HK-2 (cell line): ENCODE measurements around the gene TEAD3.

Experiments used
- DNase-seq: peaks from one replicate; pipeline ENCODE4 v3.0.0-alpha.2; 2018; ENCODE audit not compliant: unreplicated experiment

TEAD3 gene

DNA sequence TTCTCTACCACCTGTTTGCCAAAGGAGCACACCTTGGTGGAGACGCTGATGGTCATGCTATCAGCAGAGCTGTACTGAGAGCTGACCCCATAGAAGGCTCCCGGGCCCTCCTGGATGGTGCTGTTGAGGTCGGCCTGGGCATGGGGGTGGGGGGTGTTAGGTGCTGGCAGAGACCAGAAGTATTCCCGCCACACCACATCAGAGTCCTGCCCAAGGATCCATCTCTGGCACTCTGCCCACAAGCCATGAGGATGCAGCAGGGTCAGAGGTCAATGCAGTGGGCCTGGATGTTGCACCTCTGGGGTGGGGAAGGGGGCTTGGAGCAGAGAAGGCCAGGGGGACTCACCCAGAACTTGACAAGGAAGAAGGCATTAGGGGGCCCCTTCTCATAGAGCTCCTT, 21.3 kb downstream of the TEAD3 start:
- DNase-seq, result no peak

DNA sequence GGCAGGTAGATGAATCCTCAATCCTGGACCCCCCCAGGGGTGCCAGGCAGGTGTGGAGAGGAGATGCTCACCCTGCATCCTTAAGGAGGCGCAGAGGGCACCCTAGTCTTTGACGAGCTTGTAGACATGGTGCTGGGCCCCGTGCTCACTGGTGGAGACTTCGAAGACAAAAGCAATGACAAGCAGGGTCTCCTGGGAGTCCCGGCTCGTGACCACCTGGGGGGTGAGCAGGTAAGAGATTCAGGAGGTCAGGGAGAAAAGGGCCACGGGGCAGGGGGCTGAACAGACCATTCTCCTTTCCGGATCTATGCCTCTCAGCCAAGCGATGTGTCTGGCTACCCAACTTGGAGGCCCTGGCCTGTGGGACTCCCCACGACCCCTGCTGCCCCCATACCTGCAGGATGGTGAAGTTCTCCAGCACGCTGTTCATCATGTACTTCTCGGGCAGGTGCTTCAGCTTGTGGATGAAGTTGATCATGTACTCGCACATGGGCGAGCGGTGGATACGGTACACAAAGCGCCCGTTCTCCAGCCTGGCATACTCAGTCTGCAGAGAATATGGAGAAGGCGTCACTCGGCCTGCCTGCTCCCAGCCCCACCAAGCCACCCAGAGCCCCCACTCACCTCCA, 21.8 kb downstream of the TEAD3 start:
- no peak for DNase-seq

DNA sequence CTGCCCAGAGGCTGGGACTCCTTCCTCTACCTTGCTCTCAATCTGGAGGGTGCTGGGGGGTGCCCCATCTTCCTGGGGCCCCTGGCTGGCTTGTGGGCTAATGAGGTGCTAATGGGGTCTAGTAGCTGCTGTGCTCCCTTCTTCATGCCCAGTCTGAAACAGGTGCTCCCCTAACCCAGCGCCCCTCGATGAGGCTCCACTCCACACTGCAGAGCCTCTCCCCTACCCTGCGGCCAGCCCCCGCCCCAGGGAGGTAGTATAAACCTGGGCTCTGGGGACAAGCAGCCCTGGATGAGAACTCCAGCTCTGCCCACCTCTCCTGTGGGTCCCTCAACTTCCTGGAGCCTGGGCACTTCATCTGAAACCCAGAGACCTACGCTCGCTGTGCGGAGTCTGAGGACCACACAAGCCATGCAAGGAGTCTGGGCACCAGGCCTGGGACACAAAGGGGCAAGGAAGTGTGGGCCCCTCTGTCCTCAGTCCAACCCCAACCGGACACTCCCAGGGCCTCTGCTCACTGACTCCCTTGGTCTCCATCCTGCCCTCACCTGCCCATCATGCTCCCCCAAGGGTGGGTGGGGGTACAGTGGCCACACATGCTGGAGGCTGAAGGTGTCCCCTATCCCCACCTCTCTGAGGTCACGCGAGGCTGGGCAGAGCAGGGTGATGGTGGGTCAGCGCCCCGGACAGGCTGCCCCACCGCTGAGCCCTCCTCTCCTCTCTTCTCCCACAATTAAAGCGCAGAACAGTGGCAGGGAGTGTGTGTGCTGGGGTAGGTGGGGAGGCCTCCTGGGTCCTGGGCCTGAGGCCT, 22.5 kb downstream of the TEAD3 start:
- DNase-seq, result no peak

DNA sequence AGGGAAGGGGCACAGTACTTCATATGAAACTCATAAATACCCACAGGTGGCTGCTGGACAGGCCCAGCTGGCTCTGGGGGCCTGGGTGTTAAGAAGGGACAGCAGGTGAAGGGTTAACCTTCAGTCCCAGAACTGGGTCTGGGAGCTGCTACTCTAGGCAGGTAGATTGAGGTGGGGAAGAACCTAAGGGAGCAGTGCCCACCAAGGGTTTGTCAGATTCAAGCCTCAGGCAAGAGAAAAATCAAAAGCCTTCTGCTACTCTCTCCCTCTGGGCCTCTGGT, 23.1 kb downstream of the TEAD3 start:
- no peak for DNase-seq

DNA sequence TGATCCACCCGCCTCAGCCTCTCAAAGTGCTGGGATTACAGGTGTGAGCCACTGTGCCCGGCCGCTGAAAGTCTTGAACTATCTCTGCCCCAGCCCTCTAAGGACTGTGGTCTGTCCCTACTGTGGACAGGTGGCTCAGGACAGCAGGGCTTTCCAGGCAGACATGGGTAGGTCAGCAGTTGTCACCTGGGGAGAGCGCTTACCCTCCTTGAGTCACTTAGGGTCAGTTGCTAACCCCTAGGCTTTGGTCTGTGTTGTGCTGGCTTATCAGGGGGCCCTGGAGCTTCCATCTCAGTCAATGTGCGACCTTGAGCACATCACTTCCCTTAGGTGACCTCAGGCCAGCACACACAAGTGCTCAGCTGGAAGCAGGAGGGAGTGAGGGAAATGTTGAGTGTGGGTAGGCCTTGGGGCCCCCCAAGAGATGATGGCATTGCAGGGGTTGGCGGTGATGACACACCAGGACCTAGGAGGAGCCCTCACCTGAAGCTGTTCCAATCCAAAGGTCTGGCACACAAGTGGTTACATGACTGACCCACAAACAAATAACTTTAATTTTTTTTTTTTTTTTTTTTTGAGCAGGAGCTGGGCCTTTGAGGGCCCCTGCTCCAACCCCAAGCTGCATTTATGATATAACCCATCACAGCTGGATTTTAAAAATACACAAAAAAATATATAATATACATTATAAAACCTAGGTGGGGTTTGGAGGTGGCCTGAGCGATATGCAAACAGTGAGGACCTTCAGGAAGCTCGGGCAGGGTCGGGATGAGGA, 23.6 kb downstream of the TEAD3 start:
- no peak for DNase-seq

DNA sequence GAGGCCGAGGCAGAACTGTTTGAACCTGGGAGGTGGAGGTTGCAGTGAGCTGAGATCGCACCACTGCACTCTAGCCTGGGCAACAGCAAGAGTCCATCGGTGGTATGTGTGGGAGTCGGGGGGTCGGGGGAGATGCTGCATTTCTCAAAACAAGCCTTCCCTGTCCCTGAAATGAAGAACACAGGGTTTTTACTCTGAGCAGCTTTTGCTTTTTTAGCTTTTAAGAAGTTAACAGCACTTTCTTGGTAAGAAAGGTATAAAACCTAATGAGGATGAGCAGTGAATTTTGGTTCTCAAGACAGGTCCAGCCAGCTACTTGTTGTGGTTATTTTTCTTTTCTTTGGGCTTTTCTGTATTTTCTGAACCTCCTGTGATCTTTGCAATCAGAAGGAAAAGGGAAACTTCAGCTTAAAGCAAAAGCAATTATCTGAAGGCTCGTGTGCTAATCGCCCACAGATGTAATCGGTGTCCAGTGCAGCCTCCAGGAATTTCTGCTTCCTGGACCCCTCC, 25.0 kb downstream of the TEAD3 start:
- DNase-seq, result no peak

DNA sequence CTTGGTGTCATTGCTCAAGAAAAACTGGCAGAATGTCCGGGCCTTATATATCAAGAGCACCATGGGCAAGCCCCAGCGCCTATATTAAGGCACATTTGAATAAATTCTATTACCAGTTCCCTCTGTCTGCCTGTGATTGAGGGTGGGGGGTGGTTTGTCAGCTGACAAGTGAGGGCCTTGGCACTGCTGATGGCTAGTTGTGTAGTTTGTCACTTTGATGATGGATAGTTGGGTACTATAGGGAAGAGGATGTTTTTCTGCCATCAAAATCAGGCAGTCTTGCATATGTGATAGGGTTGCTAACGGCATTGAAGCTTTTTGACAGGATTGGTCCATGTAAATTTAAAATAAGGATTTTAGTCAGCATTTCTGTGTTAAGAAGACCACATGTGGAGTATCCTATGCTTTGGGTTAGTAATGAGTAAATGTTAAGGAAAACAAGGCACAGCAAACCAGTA, 26.2 kb downstream of the TEAD3 start:
- DNase-seq, result no peak

DNA sequence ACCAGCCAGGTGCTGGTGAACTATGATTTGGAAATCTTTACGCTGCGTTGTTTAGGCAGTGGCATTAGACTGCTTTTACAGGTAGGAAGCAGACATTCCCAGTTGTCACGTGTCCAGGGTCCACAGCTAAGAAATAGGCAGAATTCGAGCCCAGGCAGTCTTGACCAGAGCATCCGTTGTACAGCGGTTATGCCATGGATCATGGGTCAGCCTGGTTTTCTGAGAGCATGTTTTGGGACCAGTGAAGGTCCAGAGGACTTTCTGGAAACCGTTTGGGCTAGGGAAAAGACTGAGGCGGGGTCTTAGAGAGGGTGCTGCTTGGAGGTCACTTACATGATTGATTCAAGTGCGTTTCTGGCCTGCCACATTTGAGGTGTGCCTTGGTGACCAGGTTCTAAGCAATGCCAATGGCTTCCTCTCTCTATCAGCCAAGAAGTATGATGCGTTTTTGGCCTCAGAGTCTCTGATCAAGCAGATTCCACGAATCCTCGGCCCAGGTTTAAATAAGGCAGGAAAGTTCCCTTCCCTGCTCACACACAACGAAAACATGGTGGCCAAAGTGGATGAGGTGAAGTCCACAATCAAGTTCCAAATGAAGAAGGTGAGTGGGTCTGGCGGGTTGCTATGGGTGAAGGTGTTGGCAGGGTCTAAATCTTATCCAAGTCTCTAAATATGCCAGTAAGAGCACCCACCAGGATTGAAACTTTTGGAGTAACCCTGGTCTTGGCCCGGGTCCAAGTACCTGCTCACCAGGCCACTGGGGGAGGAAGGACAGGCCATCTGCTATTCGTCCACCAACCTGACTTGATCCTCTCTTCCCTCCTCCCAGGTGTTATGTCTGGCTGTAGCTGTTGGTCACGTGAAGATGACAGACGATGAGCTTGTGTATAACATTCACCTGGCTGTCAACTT, 26.9 kb downstream of the TEAD3 start:
- no peak for DNase-seq

DNA sequence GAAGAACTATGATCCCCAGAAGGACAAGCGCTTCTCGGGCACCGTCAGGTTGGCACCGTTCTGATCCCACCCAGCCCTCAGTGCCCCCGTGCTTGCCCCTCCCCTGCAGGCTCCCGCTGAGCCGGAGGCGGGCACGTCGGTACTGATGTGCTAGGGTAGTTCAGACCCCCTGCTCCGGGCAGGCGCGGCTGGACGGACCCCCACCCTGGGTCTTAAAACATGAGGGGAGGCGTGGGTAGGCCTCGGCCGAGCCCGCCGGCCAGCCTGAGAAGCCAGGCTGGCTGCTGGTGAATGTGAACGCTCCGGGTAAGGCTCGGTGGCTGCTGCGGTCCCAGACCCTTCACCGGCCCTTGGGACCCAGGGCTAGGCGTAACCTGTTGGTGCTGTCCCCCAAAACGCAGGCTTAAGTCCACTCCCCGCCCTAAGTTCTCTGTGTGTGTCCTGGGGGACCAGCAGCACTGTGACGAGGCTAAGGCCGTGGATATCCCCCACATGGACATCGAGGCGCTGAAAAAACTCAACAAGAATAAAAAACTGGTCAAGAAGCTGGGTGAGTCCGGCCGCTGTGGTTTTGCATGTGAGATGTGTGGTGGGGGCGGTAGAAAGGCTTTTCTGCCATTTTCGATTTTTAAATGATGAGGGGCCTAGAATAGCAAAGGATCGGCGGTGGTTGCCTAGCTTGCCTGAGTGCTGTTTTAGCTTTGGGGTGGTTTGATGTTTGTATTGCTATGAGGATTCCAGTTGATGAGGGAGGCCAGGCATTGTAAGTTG, 27.7 kb downstream of the TEAD3 start:
- no peak for DNase-seq

DNA sequence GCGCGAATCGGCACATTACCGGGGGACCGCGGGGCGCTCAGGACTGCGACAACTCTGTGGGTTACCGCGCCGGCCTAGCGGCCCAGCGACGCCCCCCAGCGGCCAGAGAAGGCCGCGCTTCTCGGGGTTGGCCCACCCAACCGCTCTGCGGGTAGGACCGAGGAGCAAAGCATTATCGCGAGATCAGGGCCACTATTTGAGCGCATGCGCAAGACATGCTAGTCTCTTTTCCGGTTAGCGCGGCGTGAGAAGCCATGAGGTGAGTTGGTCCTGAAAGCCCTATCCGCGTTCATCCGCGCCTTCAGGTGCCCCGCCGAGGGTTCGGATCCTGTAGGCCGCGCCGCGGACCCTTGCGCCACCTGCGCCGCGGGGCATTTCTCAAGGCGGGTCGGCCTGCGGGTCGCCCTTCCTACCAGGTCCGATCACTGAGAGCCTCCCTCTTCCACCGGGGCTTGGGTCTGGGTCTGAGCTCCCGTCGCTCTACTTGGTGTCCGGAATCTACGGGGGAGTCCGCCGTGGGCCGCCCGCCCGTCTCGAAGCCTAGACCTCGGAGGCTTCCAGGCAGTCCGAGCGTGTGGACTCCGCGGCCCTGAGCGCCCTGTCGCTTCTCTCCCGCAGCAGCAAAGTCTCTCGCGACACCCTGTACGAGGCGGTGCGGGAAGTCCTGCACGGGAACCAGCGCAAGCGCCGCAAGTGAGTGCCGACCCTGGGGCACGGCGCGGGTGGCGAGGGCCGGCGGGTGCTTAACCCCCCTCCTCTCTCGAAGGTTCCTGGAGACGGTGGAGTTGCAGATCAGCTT, 28.5 kb downstream of the TEAD3 start, which contains the start of gene RPL10A:
Gene RPL10A, plus strand, starts transcription at position 221 of the 799 bp plus-strand sequence. Its CDS starts 34 bp downstream, at position 255.
- peak; percentile 95 for DNase-seq

DNA sequence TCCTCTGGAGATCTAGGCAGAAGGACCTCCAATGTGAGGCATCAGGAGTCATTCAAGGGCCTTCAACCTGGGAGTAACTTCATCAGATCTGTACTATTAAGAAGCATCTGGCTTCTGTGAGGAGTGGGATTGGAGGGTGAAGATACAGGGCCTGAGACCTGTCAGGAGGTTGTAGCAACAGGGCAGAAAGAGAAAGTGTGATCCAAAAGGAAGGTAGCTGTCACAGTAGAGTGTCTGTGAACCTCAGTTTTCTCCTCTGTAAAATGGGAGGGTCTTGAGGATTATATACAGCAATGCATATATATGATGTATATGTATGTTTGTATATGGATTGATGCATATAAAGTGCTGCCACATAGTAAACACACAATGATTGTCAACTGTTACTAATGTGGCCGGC, 31.2 kb downstream of the TEAD3 start:
- DNase-seq, result no peak

DNA sequence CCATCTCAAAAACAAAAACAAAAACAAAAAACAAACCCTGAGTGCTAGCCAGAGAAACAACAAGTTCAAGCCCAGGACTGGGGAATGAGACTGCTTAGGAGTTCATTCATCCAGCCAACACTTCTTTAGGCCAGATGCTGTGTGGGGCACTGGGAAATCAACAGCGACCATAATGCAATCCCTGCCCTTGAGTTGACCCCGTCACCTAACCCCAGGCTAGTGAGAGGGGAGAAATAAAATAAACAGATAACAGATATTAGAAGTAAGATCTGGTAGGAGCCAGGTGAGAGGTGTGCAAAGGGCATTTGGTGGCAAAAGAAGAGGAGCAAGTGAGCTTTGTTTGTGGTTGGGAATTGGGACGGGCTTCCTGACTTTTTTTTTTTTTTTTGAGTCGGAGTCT, 33.6 kb downstream of the TEAD3 start:
- DNase-seq, result no peak

DNA sequence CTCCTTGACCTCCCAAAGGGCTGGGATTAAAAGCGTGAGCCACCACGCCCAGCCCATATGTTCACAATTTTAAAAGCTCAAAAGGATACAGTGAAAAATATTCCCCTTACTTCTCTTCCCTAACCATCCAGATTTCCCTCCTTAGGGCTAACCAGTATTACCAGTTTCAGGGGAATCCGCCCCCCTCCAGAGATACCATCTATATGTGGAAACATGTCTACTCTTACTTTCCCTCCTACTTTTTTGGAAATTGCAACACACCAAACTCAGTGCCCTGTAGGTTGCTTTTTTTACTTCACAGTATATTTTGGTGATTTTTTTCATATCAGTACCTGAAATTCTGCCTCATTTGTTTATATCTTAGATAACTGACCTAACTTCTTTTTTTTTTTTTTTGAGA, 35.6 kb downstream of the TEAD3 start:
- no peak for DNase-seq

DNA sequence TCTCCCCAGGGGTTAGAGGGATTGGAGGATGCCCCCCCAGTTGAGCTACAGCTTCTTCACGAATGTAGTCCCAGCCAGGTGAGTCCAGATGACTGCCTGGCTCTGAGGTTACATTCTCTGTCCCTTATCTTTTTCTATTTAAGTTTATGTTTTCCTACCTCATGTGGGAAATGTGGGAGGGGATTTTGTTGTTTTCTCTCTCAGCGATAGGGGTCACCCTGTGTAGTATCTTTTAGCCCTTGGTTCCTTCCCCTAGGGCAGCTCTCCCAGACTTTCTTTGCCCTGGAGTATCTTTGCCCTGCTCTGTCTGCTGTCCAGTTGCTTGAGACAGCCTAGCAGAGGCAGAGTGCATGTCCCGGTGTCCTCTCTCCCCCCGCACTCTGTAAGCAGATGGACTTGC, 39.0 kb downstream of the TEAD3 start:
- DNase-seq, result no peak

DNA sequence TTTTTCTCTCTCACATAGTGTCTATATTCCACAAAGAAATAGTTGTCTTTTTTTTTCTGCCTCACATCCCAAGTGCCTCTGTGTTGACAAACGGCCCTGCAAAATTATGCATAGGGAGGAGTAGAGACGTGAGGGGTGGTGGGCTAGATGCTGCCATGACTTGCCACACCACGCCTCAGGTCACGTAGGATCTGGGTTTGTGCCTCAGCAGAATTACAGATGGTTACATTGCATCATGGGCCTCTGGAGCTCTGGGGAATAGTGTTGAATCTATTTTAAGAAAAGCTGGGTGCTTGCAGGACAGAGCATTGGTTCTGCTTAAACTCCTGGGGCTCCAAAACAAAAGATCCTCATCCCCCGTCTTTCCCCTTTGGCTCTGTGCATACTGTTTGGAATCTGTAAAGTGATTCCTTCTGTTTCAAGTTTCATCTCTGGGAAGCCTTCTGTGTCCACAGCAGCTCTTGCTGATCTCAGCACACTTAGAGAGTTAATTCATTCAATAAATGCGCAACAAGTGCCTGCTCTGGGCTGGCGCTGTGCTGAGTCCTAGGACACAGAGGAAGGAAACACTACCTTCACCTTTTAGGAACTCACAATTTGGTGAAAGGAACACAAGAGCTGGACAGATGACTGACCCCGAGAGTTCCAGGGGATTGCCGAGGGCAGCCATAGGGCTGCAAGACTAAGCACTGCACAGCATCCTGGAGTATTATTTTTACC, 42.3 kb downstream of the TEAD3 start:
- DNase-seq, result no peak

DNA sequence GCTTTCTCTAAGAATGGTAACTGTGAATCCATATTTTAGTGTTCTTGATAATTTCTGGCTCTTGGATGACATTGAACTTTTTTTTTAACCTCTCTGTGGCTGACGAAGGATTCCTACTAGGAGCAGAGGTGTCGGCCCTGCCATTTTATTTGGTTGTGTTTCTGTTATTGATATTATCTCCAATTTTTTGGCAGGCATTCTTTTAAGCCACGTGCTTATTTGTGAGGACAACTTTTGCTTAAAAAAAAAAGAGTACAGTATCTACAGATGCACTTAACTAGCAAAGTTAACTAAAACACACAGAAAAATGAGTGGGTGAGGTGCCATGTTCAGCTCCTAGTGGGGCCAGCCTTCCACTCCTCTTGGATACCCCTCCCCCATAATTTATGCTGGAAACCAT, 43.6 kb downstream of the TEAD3 start:
- DNase-seq, result no peak

DNA sequence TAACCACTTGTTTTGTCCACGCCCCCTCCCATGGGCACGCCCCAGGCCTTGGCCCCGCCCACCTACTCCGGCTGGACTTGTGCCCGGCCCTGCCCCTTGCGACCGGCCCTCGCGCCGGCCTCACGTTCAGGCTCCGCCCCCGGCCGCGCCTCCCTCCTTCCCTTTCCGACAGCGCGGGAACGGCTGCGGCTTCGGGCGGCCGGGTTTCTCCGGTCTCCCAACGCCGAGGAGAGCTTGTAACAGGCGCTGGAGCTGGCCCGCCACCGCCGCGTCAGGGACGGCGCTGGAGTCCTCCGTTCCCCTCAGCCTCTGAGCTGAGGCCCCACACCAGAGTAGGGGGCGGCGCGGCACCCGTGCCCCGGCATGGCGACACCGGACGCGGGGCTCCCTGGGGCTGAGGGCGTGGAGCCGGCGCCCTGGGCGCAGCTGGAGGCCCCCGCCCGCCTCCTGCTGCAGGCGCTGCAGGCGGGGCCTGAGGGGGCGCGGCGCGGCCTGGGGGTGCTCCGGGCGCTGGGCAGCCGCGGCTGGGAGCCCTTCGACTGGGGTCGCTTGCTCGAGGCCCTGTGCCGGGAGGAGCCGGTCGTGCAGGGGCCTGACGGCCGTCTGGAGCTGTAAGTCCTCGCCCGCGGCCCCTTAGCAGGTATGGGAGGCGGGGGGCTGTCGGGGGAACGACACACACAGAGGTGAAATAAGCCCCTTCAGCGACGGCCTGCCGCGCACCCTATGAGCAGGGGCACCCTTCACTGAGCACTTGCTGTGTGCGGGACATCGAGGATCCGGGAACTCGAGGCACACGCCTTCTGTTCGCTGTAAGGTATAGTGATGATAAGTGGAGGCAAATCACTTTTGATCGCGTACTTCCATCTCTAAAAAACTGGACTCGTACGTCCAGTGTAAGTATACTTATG, 44.4 kb downstream of the TEAD3 start, which contains the start of gene FANCE:
Gene FANCE, plus strand, starts transcription at position 156 of the 908 bp plus-strand sequence. Its CDS starts 208 bp downstream, at position 364.
- DNase-seq, result peak; percentile 92
